SK-N-SH (cell line): ENCODE data around the gene PKDCC. TPM values are rescaled to one million over a fixed set of nuclear protein-coding genes. Genes with fewer than 3 reads are reported as not detected.

Source experiments
- CTCF ChIA-PET: fragments of 300-600, 350-600 bp; formaldehyde crosslinking; extraction: SDS; loops from one replicate; lab custom pipeline; 2021; lab: Yijun Ruan, JAX
- POLR2A ChIA-PET: fragments of 350-600 bp; sonication (Branson Sonifier 250); formaldehyde crosslinking; extraction: SDS; loops from one replicate; lab custom pipeline; 2020; ENCODE audit warnings: antibody characterized with exemption, inconsistent platforms; lab: Yijun Ruan, JAX
- DNase-seq: peaks from one replicate; pipeline ENCODE4 v3.0.0; 2012
- H2AFZ ChIP-seq: fragments of 200-600 bp; sonication (generic); 2 replicates; pipeline ENCODE4 v1.8.1; 2016; ENCODE audit warnings: antibody characterized with exemption, mild to moderate bottlenecking, low read depth
- H3F3A ChIP-seq: fragments of 200-600 bp; sonication (generic); replicated peaks from 2 replicates; pipeline ENCODE3; 2016; ENCODE audit warnings: antibody characterized with exemption, mild to moderate bottlenecking; ENCODE audit not compliant: insufficient read depth
- H3K27ac ChIP-seq, 2 experiments: fragments of 200-500 bp in 1 of 2; fragments of 200-600 bp in 1 of 2; sonication (Bioruptor generic) in 1 of 2; sonication (generic), shearing (Covaris generic) in 1 of 2; 2 replicates each; pipeline versions ENCODE4 v1.5.1 to v1.6.1; 2014 to 2016; ENCODE audit warnings: low read depth in 2 of 2, inconsistent platforms in 1 of 2, low read length in 1 of 2, mild to moderate bottlenecking in 1 of 2, mixed read lengths in 1 of 2
- H3K27me3 ChIP-seq: fragments of 200-600 bp; sonication (generic), shearing (Covaris generic); 2 replicates; pipeline ENCODE4 v1.6.1; 2016; ENCODE audit warnings: mixed run types; ENCODE audit not compliant: insufficient read depth
- H3K36me3 ChIP-seq, 2 experiments: fragments of 200-500 bp in 1 of 2; fragments of 200-600 bp in 1 of 2; sonication (Bioruptor generic) in 1 of 2; sonication (generic) in 1 of 2; replicated peaks in 1 of 2; 2 replicates each; pipeline versions ENCODE3 to v1.5.1; 2014 to 2016; ENCODE audit warnings: low read length in 1 of 2, mild to moderate bottlenecking in 1 of 2; ENCODE audit not compliant: insufficient read depth in 2 of 2, control insufficient read depth in 1 of 2
- H3K4me1 ChIP-seq, 2 experiments: fragments of 200-500 bp in 1 of 2; fragments of 200-600 bp in 1 of 2; sonication (Bioruptor generic) in 1 of 2; sonication (generic), shearing (Covaris generic) in 1 of 2; 2 replicates each; pipeline versions ENCODE4 v1.5.1 to v1.6.1; 2014 to 2016; ENCODE audit warnings: low read depth in 1 of 2, low read length in 1 of 2, mixed run types in 1 of 2; ENCODE audit not compliant: insufficient read depth in 2 of 2, control insufficient read depth in 1 of 2
- H3K4me2 ChIP-seq: fragments of 200-600 bp; sonication (generic), shearing (Covaris generic); 2 replicates; pipeline ENCODE4 v1.6.1; 2017; ENCODE audit warnings: mixed run types
- H3K4me3 ChIP-seq, 2 experiments: fragments of 200-500 bp in 1 of 2; fragments of 200-600 bp in 1 of 2; sonication (Bioruptor generic) in 1 of 2; sonication (generic), shearing (Covaris generic) in 1 of 2; 2 replicates each; pipeline versions ENCODE4 v1.5.1 to v1.8.1; 2014 to 2016; ENCODE audit warnings: low read depth in 2 of 2, inconsistent platforms in 1 of 2, low read length in 1 of 2, mild to moderate bottlenecking in 1 of 2, mixed read lengths in 1 of 2, moderate library complexity in 1 of 2
- H3K79me2 ChIP-seq: fragments of 200-600 bp; sonication (generic); 2 replicates; pipeline ENCODE4 v1.8.1; 2017; ENCODE audit warnings: mild to moderate bottlenecking; ENCODE audit not compliant: insufficient read depth
- H3K9ac ChIP-seq: fragments of 200-600 bp; sonication (generic); 2 replicates; pipeline ENCODE4 v1.6.1; 2017; ENCODE audit warnings: mixed run types
- H3K9me2 ChIP-seq: fragments of 200-600 bp; sonication (generic); 2 replicates; pipeline ENCODE4 v1.6.1; 2017; ENCODE audit warnings: mixed run types
- H3K9me3 ChIP-seq: fragments of 200-600 bp; sonication (generic); 2 replicates; pipeline ENCODE4 v1.6.1; 2017; ENCODE audit warnings: mixed run types, mild to moderate bottlenecking, moderate library complexity
- H4K20me1 ChIP-seq: fragments of 200-600 bp; sonication (generic); 2 replicates; pipeline ENCODE4 v1.6.1; 2017; ENCODE audit warnings: mild to moderate bottlenecking, mixed run types; ENCODE audit not compliant: insufficient read depth
- CHD2 ChIP-seq: fragments of 150-350 bp; IDR thresholded peaks from 2 replicates; pipeline ENCODE4 v1.6.1; 2018; ENCODE audit warnings: low read length; ENCODE audit not compliant: partially characterized antibody
- EZH2phosphoT487 ChIP-seq: fragments of 200-600 bp; sonication (generic); IDR thresholded peaks from 2 replicates; pipeline ENCODE4 v1.6.1; 2017; ENCODE audit warnings: low read depth, mixed run types, mild to moderate bottlenecking, antibody characterized with exemption, moderate library complexity, borderline replicate concordance
- FOXJ3 ChIP-seq: sonication (generic); formaldehyde crosslinking; IDR thresholded peaks from 2 replicates; pipeline ENCODE4 v1.5.1; 2020; ENCODE audit warnings: mild to moderate bottlenecking, missing genetic modification reagents
- FOXM1 ChIP-seq: IDR thresholded peaks from 2 replicates; pipeline ENCODE4 v1.4.0; 2012; ENCODE audit warnings: low read depth, mild to moderate bottlenecking
- GABPA ChIP-seq: IDR thresholded peaks from 2 replicates; pipeline ENCODE4 v1.4.0; 2012; ENCODE audit warnings: low read depth, mild to moderate bottlenecking
- GATA2 ChIP-seq: sonication (generic); formaldehyde crosslinking; IDR thresholded peaks from 2 replicates; pipeline ENCODE4 v1.5.0; 2020; ENCODE audit warnings: mild to moderate bottlenecking, missing genetic modification reagents
- JUND ChIP-seq: IDR thresholded peaks from 2 replicates; pipeline ENCODE4 v1.4.0; 2012
- MEF2A ChIP-seq: IDR thresholded peaks from 2 replicates; pipeline ENCODE4 v1.4.0; 2012; ENCODE audit warnings: low read depth, borderline replicate concordance
- MXI1 ChIP-seq: IDR thresholded peaks from 2 replicates; pipeline ENCODE4 v1.6.1; 2012; ENCODE audit warnings: mild to moderate bottlenecking, low read depth, low read length, improper control_type of control experiment
- NRF1 ChIP-seq: IDR thresholded peaks from 2 replicates; pipeline ENCODE4 v1.6.1; 2012; ENCODE audit warnings: low read depth, mild to moderate bottlenecking, low read length
- POLR2AphosphoS5 ChIP-seq: IDR thresholded peaks from 2 replicates; pipeline ENCODE4 v1.6.1; 2012; ENCODE audit warnings: low read depth, low read length
- RCOR1 ChIP-seq: fragments of 150-350 bp; IDR thresholded peaks from 2 replicates; pipeline ENCODE4 v1.6.1; 2017; ENCODE audit warnings: antibody characterized with exemption, low read length
- RFX5 ChIP-seq: IDR thresholded peaks from 2 replicates; pipeline ENCODE4 v1.6.1; 2012; ENCODE audit warnings: mild to moderate bottlenecking, improper control_type of control experiment, low read length
- SIN3A ChIP-seq: IDR thresholded peaks from 2 replicates; pipeline ENCODE4 v1.6.1; 2012; ENCODE audit warnings: low read depth, mild to moderate bottlenecking, low read length, moderate library complexity, borderline replicate concordance
- SMC3 ChIP-seq: IDR thresholded peaks from 2 replicates; pipeline ENCODE4 v1.6.1; 2012; ENCODE audit warnings: low read depth, low read length, improper control_type of control experiment
- TCF12 ChIP-seq: IDR thresholded peaks from 2 replicates; pipeline ENCODE4 v1.4.0; 2012
- YY1 ChIP-seq: IDR thresholded peaks from 2 replicates; pipeline ENCODE4 v1.4.0; 2012; ENCODE audit warnings: low read depth, mild to moderate bottlenecking
- WGBS: methylation state at CpG from one replicate; pipeline ENCODE4 v1.1.6; 2017; ENCODE audit warnings: low lambda C conversion rate; 5-methylcytosine and 5-hydroxymethylcytosine counted together
- polyA plus RNA-seq, 3 experiments: library from polyadenylated mRNA; depleted of rRNA; stranded (reverse); fragments of >200 nt; gene quantifications; 2 replicates each; pipeline ENCODE4 v1.2.3, GENCODE V29; 2012
- TF ChIP-seq, protein P1 (sequence below): IDR thresholded peaks from 2 replicates; pipeline ENCODE4 v1.4.0; 2012; ENCODE audit warnings: low read depth, borderline replicate concordance
- TF ChIP-seq, protein P2 (sequence below): fragments of 200-600 bp; sonication (generic); IDR thresholded peaks from 2 replicates; pipeline ENCODE4 v1.6.1; 2017; ENCODE audit warnings: antibody characterized with exemption, mild to moderate bottlenecking, moderate library complexity
- TF ChIP-seq, protein P3 (sequence below): IDR thresholded peaks from 2 replicates; pipeline ENCODE4 v1.6.1; 2012; ENCODE audit warnings: mild to moderate bottlenecking, low read depth, low read length, moderate library complexity

Gene PKDCC
- polyA plus RNA-seq, 1 of the 3 experiments (the other 2 are of a cell fraction), result 16.0 TPM

DNA sequence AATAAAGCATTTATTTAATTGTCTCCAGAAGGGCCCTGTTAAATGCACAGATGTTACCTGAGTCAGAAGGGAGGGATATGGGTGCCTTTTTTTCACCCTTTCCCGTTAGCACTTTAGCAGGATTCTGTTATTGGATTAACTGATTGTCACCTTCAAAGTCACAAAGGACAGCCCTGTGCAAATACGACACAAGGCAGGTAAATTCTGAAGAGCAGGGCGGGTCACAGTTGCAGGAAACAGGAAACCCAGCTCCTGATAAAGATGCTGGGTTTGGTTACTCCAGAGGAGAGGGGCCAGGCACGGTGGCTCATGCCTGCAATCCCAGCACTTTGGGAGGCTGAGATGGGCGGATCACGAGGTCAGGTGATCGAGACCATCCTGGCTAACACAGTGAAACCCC is 11.4 kb upstream of the PKDCC start:
- H2AFZ ChIP-seq, result no peak overlapping the region
- no peaks in the 10 kb centered on the region for H3K9me3 ChIP-seq
- peaks cover 0 to 6% of the 10 kb centered on the region in 2 experiments; a peak in 1 of 4 replicates for H3K4me1 ChIP-seq
- H3K9me2 ChIP-seq, result no peaks in the 10 kb centered on the region
- H3K27ac ChIP-seq, result no peak overlapping the region
- CTCF ChIA-PET, result interaction anchor here (0.8 to 2.4 kb wide), 3 partner anchors 9 to 166 kb away, joined by 4 to 9 read pairs (median 4); no protein-coding TSS in a partner anchor
- H3K36me3 ChIP-seq, result no peaks in the 10 kb centered on the region
- H3F3A ChIP-seq, result no peaks in the 10 kb centered on the region
- POLR2A ChIA-PET, result interaction anchor here (1.1 kb wide), 1 partner anchor 9 kb away, joined by 5 read pairs; no protein-coding TSS in a partner anchor
- H4K20me1 ChIP-seq, result no peaks in the 10 kb centered on the region
- 0 out of 2 replicates have a peak, but pooled peaks cover 2% of the 10 kb centered on the region for H3K27me3 ChIP-seq
- 67% methylated on average over 7 of the region's 7 CpGs for WGBS
- TF ChIP-seq FOXJ3 (CRISPR knock-in tag) (no peak), GATA2 (no peak), CHD2 (no peak), RCOR1 (no peak), MXI1 (no peak), RFX5 (no peak), EZH2phosphoT487 (no peak), SIN3A (no peak), YY1 (no peak), GABPA (no peak), JUND (no peak), POLR2AphosphoS5 (no peak), NRF1 (no peak), TCF12 (no peak), FOXM1 (no peak), MEF2A (no peak), SMC3 (no peak)
- TF ChIP-seq, protein P1, sequence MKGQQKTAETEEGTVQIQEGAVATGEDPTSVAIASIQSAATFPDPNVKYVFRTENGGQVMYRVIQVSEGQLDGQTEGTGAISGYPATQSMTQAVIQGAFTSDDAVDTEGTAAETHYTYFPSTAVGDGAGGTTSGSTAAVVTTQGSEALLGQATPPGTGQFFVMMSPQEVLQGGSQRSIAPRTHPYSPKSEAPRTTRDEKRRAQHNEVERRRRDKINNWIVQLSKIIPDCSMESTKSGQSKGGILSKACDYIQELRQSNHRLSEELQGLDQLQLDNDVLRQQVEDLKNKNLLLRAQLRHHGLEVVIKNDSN, result no peak
- TF ChIP-seq, protein P2, sequence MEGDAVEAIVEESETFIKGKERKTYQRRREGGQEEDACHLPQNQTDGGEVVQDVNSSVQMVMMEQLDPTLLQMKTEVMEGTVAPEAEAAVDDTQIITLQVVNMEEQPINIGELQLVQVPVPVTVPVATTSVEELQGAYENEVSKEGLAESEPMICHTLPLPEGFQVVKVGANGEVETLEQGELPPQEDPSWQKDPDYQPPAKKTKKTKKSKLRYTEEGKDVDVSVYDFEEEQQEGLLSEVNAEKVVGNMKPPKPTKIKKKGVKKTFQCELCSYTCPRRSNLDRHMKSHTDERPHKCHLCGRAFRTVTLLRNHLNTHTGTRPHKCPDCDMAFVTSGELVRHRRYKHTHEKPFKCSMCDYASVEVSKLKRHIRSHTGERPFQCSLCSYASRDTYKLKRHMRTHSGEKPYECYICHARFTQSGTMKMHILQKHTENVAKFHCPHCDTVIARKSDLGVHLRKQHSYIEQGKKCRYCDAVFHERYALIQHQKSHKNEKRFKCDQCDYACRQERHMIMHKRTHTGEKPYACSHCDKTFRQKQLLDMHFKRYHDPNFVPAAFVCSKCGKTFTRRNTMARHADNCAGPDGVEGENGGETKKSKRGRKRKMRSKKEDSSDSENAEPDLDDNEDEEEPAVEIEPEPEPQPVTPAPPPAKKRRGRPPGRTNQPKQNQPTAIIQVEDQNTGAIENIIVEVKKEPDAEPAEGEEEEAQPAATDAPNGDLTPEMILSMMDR, result no peak
- TF ChIP-seq, protein P3, sequence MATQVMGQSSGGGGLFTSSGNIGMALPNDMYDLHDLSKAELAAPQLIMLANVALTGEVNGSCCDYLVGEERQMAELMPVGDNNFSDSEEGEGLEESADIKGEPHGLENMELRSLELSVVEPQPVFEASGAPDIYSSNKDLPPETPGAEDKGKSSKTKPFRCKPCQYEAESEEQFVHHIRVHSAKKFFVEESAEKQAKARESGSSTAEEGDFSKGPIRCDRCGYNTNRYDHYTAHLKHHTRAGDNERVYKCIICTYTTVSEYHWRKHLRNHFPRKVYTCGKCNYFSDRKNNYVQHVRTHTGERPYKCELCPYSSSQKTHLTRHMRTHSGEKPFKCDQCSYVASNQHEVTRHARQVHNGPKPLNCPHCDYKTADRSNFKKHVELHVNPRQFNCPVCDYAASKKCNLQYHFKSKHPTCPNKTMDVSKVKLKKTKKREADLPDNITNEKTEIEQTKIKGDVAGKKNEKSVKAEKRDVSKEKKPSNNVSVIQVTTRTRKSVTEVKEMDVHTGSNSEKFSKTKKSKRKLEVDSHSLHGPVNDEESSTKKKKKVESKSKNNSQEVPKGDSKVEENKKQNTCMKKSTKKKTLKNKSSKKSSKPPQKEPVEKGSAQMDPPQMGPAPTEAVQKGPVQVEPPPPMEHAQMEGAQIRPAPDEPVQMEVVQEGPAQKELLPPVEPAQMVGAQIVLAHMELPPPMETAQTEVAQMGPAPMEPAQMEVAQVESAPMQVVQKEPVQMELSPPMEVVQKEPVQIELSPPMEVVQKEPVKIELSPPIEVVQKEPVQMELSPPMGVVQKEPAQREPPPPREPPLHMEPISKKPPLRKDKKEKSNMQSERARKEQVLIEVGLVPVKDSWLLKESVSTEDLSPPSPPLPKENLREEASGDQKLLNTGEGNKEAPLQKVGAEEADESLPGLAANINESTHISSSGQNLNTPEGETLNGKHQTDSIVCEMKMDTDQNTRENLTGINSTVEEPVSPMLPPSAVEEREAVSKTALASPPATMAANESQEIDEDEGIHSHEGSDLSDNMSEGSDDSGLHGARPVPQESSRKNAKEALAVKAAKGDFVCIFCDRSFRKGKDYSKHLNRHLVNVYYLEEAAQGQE, result no peak
- H3K9ac ChIP-seq, result no peak overlapping the region
- no peak overlapping the region for H3K4me3 ChIP-seq
- DNase-seq, result no peak
- H3K79me2 ChIP-seq, result no peaks in the 10 kb centered on the region
- no peak overlapping the region for H3K4me2 ChIP-seq
